Keratinocyte (primary cell): ENCODE measurements around the gene ITIH5. TPM values are rescaled to one million over a fixed set of nuclear protein-coding genes. Genes with fewer than 3 reads are reported as not detected.

Experiments
- DNase-seq: peaks from one replicate; pipeline ENCODE4 v3.0.0-alpha.2; 2011; ENCODE audit warnings: low read depth, missing footprints, low spot score
- FAIRE-seq: peaks from 2 replicates; lab custom pipeline; 2011; peaks lifted over from hg19 to GRCh38; lab: Jason Lieb, UNC
- H2AFZ ChIP-seq: 2 replicates; pipeline ENCODE4 v1.6.0; 2012; ENCODE audit warnings: low read length, control low read depth, inconsistent platforms; ENCODE audit not compliant: control insufficient read depth
- H3K27ac ChIP-seq: 2 replicates; pipeline ENCODE4 v1.5.1; 2011; ENCODE audit warnings: low read length; ENCODE audit not compliant: control insufficient read depth, insufficient read depth
- H3K27me3 ChIP-seq: 3 replicates; pipeline ENCODE4 v1.6.0; 2011; ENCODE audit warnings: low read length; ENCODE audit not compliant: control insufficient read depth, insufficient read depth; ENCODE audit errors: extremely low read depth
- H3K36me3 ChIP-seq, 2 experiments: 2 replicates in 1 of 2; 3 replicates in 1 of 2; pipeline ENCODE4 v1.5.1; 2011; ENCODE audit warnings: low read length in 2 of 2, mild to moderate bottlenecking in 1 of 2; ENCODE audit not compliant: control insufficient read depth in 2 of 2, insufficient read depth in 2 of 2; ENCODE audit errors: extremely low read depth in 1 of 2
- H3K4me1 ChIP-seq: 3 replicates; pipeline ENCODE4 v1.5.1; 2011; ENCODE audit warnings: low read length; ENCODE audit not compliant: control insufficient read depth, insufficient read depth; ENCODE audit errors: extremely low read depth
- H3K4me2 ChIP-seq: 3 replicates; pipeline ENCODE4 v1.6.0; 2011; ENCODE audit warnings: low read depth, low read length; ENCODE audit not compliant: control insufficient read depth, insufficient read depth; ENCODE audit errors: extremely low read depth
- H3K4me3 ChIP-seq, 3 experiments: fragments of 200-600 bp in 1 of 3; sonication (generic) in 1 of 3; 2 replicates in 2 of 3; 3 replicates in 1 of 3; pipeline ENCODE4 v1.5.1; 2011 to 2016; ENCODE audit warnings: low read length in 3 of 3, mild to moderate bottlenecking in 3 of 3, control low read depth in 2 of 3, inconsistent platforms in 1 of 3, low read depth in 1 of 3, mixed read lengths in 1 of 3, mixed run types in 1 of 3, moderate library complexity in 1 of 3; ENCODE audit not compliant: control insufficient read depth in 2 of 3, insufficient read depth in 2 of 3; ENCODE audit errors: extremely low read depth in 1 of 3
- H3K79me2 ChIP-seq: 2 replicates; pipeline ENCODE4 v1.6.0; 2012; ENCODE audit warnings: low read length; ENCODE audit not compliant: control insufficient read depth, insufficient read depth
- H3K9ac ChIP-seq: 3 replicates; pipeline ENCODE4 v1.6.0; 2011; ENCODE audit warnings: low read length; ENCODE audit not compliant: control insufficient read depth, insufficient read depth; ENCODE audit errors: extremely low read depth
- H3K9me1 ChIP-seq: 3 replicates; pipeline ENCODE4 v1.6.0; 2011; ENCODE audit warnings: low read length; ENCODE audit not compliant: control insufficient read depth, insufficient read depth; ENCODE audit errors: extremely low read depth
- H3K9me3 ChIP-seq: 2 replicates; pipeline ENCODE4 v1.5.1; 2012; ENCODE audit warnings: low read depth, low read length; ENCODE audit not compliant: control insufficient read depth
- H4K20me1 ChIP-seq: 3 replicates; pipeline ENCODE4 v1.6.0; 2011; ENCODE audit warnings: low read length; ENCODE audit not compliant: control insufficient read depth, insufficient read depth; ENCODE audit errors: extremely low read depth
- EZH2 ChIP-seq: IDR thresholded peaks from one replicate; pipeline ENCODE4 v1.6.1; 2012; ENCODE audit warnings: inconsistent platforms, mild to moderate bottlenecking, low read length, moderate library complexity
- dilution Hi-C: fragments of 300-500 bp; cut with MboI; formaldehyde crosslinking; loops from one replicate; pipeline ENCODE4 v1.7.0; 2020; ENCODE audit warnings: low sequenced_read_pairs; ENCODE audit not compliant: extremely low pct_ligation_motif_present
- polyA plus RNA-seq, 5 experiments: library from polyadenylated mRNA; depleted of rRNA in 3 of 5; stranded (reverse) in 3 of 5; stranded (forward) in 1 of 5; unstranded in 1 of 5; fragments of >200 nt; gene quantifications; 1 replicate in 1 of 5; 2 replicates in 3 of 5; 3 replicates in 1 of 5; pipeline versions ENCODE4 v1.2.1 to v1.2.3, GENCODE V29; 2011 to 2012; ENCODE audit warnings: missing spikeins in 2 of 5, low read depth in 1 of 5, low replicate concordance in 1 of 5
- TF ChIP-seq, protein P1 (sequence below), 3 experiments: IDR thresholded peaks in 1 of 3; conservative IDR thresholded peaks in 1 of 3; optimal IDR thresholded peaks in 1 of 3; 2 replicates in 2 of 3; 3 replicates in 1 of 3; pipeline versions ENCODE3 to v1.5.1; 2011; ENCODE audit warnings: low read length in 3 of 3, mild to moderate bottlenecking in 3 of 3, moderate library complexity in 2 of 3, control low read depth in 1 of 3, inconsistent platforms in 1 of 3; ENCODE audit not compliant: insufficient read depth in 2 of 3; ENCODE audit errors: extremely low read depth in 1 of 3

Gene ITIH5
- polyA plus RNA-seq, 1 donor (not counting 4 experiments of a cell fraction or from before 2014, with no cell fraction given), result not detected

DNA sequence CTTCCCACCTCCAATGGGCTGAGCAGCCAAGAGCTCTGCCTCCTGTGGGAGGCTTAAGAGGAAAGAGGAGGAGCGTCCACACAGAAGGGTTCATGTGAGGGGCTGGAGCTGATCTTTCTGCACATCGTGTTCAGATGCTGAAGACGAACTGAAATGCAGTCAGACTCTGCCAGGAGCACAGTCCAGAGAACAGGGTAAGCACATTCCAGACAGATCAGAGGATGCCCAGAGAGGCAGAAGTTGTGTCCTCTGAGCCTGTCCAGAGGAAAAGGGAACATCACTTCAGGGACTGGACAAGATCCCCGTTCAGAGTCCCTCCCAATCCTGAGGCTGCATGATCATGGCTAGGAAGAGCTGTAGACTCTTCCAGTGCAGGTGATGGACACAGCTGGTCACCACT, 72.9 kb downstream of the ITIH5 start:
- no peak overlapping the region for H3K9ac ChIP-seq
- H3K9me1 ChIP-seq, result no peaks in the 10 kb centered on the region
- no peak overlapping the region for H3K4me3 ChIP-seq
- H3K9me3 ChIP-seq, result no peaks in the 10 kb centered on the region
- H4K20me1 ChIP-seq, result no peaks in the 10 kb centered on the region
- no peaks in the 10 kb centered on the region for H3K4me1 ChIP-seq
- no peaks in the 10 kb centered on the region for H3K79me2 ChIP-seq
- TF ChIP-seq, protein P1, sequence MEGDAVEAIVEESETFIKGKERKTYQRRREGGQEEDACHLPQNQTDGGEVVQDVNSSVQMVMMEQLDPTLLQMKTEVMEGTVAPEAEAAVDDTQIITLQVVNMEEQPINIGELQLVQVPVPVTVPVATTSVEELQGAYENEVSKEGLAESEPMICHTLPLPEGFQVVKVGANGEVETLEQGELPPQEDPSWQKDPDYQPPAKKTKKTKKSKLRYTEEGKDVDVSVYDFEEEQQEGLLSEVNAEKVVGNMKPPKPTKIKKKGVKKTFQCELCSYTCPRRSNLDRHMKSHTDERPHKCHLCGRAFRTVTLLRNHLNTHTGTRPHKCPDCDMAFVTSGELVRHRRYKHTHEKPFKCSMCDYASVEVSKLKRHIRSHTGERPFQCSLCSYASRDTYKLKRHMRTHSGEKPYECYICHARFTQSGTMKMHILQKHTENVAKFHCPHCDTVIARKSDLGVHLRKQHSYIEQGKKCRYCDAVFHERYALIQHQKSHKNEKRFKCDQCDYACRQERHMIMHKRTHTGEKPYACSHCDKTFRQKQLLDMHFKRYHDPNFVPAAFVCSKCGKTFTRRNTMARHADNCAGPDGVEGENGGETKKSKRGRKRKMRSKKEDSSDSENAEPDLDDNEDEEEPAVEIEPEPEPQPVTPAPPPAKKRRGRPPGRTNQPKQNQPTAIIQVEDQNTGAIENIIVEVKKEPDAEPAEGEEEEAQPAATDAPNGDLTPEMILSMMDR (optimal IDR thresholded peaks at IDR 0.05 in 1 of 3, IDR thresholded peaks at IDR 0.05 in 1 of 3, conservative IDR thresholded peaks at IDR 0.05 in 1 of 3; ENCODE audit: extremely low read depth in 1 of 3, insufficient read depth in 2 of 3, low read length in 3 of 3), result no peak
- no peak for TF ChIP-seq EZH2
- no peak overlapping the region for H3K27ac ChIP-seq
- no peak overlapping the region for H3K4me2 ChIP-seq
- H2AFZ ChIP-seq, result no peak overlapping the region
- H3K27me3 ChIP-seq, result no peaks in the 10 kb centered on the region
- H3K36me3 ChIP-seq, result no peaks in the 10 kb centered on the region
- no peak for DNase-seq
- no peak for FAIRE-seq
- dilution Hi-C loops, result no loop called here

DNA sequence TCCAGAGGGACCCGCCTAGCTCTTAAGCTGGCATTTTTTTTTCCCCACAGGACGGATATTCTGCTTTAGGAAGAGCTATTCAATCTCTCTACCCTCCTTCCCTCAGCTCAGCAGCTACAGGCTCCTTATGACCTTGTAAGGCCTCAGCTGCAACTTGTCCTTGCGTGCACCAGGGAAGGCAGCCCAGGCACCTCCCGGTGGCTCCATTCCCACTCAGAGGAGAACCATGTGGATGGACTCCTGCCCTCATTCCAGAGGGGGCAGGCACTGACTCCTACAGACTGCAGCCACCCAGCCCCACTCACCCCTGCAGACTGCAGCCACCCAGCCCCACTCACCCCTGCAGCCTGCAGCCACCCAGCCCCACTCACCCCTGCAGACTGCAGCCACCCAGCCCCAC, 73.7 kb downstream of the ITIH5 start:
- no peak overlapping the region for H3K4me3 ChIP-seq
- no peak overlapping the region for H3K9ac ChIP-seq
- H3K4me2 ChIP-seq, result no peak overlapping the region
- no peaks in the 10 kb centered on the region for H3K9me3 ChIP-seq
- no peaks in the 10 kb centered on the region for H3K27me3 ChIP-seq
- no peaks in the 10 kb centered on the region for H3K9me1 ChIP-seq
- FAIRE-seq (no peak), DNase-seq (no peak)
- H3K27ac ChIP-seq, result no peak overlapping the region
- H3K36me3 ChIP-seq, result no peaks in the 10 kb centered on the region
- no peak overlapping the region for H2AFZ ChIP-seq
- no peaks in the 10 kb centered on the region for H3K79me2 ChIP-seq
- no peak for TF ChIP-seq EZH2
- TF ChIP-seq, protein P1 (optimal IDR thresholded peaks at IDR 0.05 in 1 of 3, IDR thresholded peaks at IDR 0.05 in 1 of 3, conservative IDR thresholded peaks at IDR 0.05 in 1 of 3; ENCODE audit: extremely low read depth in 1 of 3, insufficient read depth in 2 of 3, low read length in 3 of 3), result no peak
- dilution Hi-C loops, result no loop called here
- H4K20me1 ChIP-seq, result no peaks in the 10 kb centered on the region
- H3K4me1 ChIP-seq, result no peaks in the 10 kb centered on the region
